Measurements from ENCODE around the gene NECAP2. TPM values are rescaled to one million over a fixed set of nuclear protein-coding genes. Genes with fewer than 3 reads are reported as not detected.

Gene NECAP2
- total RNA-seq, 1 experiment from 2014 or later: 95.0 TPM

DNA sequence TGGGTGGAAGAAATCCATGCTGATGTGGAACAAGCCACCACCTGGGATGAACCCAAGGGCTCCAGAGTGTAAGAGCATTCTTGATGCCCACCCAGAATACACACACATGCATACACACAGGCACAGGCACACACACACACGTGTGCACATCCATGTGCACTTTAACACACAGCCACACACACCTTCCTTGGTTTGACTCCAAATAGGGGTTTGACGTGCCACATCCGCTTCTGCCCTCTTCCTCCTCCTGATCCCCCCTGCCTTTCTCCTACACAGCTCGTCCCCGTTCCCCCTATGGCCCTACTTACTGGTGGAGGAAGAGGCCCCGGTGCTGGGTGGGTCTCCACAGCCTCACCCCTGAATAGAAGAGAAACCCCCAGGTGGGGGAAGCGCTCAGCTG, 19.3 kb upstream of the NECAP2 start:
- in situ Hi-C loops (cut with HindIII; ENCODE audit: low pct_unique_long_range_greater_than_20kb, low sequenced_read_pairs): no loop called here
- no peak for DNase-seq (ENCODE audit: low read depth)

DNA sequence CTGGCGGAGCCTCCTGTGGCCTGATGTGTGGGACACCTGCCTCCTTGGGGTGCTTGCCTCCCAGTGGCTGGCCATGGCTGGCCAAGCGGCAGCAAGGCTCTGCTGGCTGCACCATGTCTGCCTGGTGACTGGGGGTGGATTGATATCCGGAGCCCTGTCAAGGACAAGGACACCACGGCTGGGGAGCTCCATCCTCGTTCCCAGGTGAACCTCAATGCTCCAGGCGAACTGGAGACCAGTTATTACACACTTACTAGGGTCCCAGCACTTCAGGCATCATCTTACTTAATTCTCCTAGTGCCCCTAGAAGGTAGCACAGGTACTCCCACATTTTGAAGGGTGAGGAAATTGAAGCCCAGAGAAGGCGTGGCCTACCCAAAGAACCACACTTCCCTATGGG, 18.5 kb upstream of the NECAP2 start:
- in situ Hi-C loops (cut with HindIII; ENCODE audit: low pct_unique_long_range_greater_than_20kb, low sequenced_read_pairs): no loop called here
- no peak for DNase-seq (ENCODE audit: low read depth)

- in situ Hi-C loops (cut with HindIII; ENCODE audit: low pct_unique_long_range_greater_than_20kb, low sequenced_read_pairs): no loop called here
- DNase-seq (ENCODE audit: low read depth): no peak
These were observed 15.1 kb upstream of the NECAP2 start for GRCh38 chr1:16425125-16426025.

DNA sequence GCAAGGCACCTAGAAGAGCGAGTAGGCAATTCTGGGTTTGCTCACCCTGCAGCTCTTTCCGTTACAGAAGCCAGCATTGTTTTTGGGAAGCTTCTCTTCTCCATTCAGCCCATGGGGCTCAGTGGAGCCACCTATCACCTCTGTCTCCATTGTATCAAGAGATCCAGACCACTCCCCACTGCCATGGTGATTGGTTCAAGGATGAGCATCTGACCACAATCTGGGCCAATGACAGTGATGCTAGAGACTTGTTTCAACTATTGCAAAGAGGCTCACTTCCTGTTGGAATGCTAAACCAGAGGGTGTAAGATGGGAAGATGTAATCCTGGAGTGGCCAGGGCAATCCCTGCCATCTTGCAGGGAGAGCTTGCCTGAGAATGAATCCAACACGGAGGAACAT, 9.9 kb upstream of the NECAP2 start:
- in situ Hi-C loops (cut with HindIII; ENCODE audit: low pct_unique_long_range_greater_than_20kb, low sequenced_read_pairs): no loop called here
- DNase-seq (ENCODE audit: low read depth): peak; percentile 32

DNA sequence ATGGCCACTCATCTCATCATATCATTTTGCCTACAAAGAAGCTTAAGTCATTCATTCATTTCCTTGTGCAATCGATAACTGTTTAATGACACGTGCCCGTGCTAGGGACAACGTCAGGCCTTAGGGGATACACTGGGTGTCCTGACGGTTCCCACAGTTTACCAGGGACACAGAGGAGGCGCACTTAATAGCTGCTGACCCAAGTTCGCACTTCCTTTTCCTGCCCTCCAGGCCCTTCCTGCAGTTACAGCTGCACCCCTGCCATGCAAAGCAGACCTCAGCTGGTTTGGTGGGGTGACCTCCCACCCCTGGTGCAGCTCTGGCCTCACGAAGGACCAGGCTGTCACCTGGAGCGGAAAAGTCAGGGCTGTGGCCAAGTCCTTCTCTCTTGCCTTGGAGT, 7.5 kb upstream of the NECAP2 start:
- in situ Hi-C loops (cut with HindIII; ENCODE audit: low pct_unique_long_range_greater_than_20kb, low sequenced_read_pairs): no loop called here
- no peak for DNase-seq (ENCODE audit: low read depth)

- no peak for DNase-seq (ENCODE audit: low read depth)
- in situ Hi-C loops (cut with HindIII; ENCODE audit: low pct_unique_long_range_greater_than_20kb, low sequenced_read_pairs): no loop called here
These were observed 6.5 kb upstream of the NECAP2 start for GRCh38 chr1:16434007-16434406.

DNA sequence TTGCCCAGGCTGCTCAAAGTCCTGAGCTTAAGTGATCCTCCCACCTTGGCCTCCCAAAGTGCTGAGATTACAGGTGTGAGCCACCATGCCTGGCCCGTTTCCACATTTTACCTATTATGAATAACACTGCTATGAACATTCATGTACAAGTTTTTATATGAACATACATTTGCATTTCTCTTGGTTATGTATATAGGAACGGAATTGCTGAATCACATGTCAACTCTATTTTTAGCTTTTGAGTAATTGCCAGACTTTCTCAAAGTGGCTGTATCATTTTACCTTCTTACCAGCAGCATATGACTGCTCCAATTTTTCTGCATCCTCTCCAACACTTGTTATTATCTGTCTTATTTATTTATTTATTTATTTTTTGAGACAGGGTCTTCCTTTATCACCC, 6.0 kb upstream of the NECAP2 start:
- in situ Hi-C loops (cut with HindIII; ENCODE audit: low pct_unique_long_range_greater_than_20kb, low sequenced_read_pairs): no loop called here
- no peak for DNase-seq (ENCODE audit: low read depth)

DNA sequence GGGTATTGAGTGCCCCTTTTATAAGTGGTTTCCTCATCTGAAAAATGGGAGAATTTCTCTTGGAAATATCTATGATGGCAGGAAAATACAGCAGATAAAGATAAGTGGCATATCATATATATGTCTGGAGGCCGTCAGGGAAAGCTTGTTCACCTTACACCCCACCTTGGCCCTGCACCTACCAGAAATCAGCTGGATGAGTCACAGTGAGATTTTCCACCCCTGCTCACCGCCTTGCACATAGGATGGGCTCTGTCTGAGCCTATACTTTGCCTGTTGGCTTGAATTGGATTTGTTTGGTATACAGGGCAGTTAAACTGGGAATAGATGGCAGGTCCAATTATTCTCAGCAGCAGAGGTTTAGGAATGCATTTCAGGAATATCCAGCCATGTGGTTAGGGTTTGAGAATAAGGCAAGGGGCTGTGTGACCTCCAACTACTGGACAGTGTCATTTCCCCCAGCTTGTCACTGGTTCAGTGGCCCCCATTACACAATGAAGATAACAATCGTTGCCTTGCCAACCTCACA, 3.5 kb upstream of the NECAP2 start, which contains the start of gene SPATA21:
TSS of gene SPATA21 (minus strand) at position 479 of the 529 bp plus-strand sequence. CDS start 6,053 bp downstream, outside the sequence.
- in situ Hi-C loops (cut with HindIII; ENCODE audit: low pct_unique_long_range_greater_than_20kb, low sequenced_read_pairs): no loop called here

GRCh38 chr1:16438516-16438915, 2.0 kb upstream of the NECAP2 start:
- DNase-seq (ENCODE audit: low read depth): no peak
- in situ Hi-C loops (cut with HindIII; ENCODE audit: low pct_unique_long_range_greater_than_20kb, low sequenced_read_pairs): no loop called here

More for the DNA sequence above, 3.5 kb upstream of the NECAP2 start, which contains the start of gene SPATA21:
- DNase-seq (ENCODE audit: low read depth): no peak

GRCh38 chr1:16438924-16439323, 1.6 kb upstream of the NECAP2 start:
- DNase-seq (ENCODE audit: low read depth): no peak
- in situ Hi-C loops (cut with HindIII; ENCODE audit: low pct_unique_long_range_greater_than_20kb, low sequenced_read_pairs): no loop called here

- DNase-seq (ENCODE audit: low read depth): no peak
- in situ Hi-C loops (cut with HindIII; ENCODE audit: low pct_unique_long_range_greater_than_20kb, low sequenced_read_pairs): no loop called here
These were observed 424 bp upstream of the NECAP2 start for GRCh38 chr1:16440131-16440469.

GRCh38 chr1:16441282-16441665, 750 bp downstream of the NECAP2 start:
- in situ Hi-C loops (cut with HindIII; ENCODE audit: low pct_unique_long_range_greater_than_20kb, low sequenced_read_pairs): no loop called here
- no peak for DNase-seq (ENCODE audit: low read depth)

DNA sequence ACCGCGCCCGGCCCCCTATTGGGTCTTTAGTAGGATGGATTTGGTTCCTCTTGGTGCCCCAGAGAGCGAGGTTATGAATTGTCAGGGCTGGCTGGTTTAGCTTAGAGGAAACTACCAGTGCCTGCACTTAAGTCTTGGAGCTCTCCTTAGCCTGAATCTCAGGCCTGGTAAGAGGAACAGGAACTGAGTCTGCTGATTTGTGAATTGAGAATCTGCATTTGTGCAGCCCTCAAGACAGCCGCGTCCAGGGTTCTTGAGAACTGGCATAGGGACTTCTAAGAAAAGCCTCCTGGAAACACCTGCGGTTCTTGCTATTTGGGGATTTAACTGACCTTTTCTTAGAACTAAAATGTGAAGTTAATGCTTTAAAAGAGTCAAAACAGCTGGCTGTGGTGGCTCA, 1.7 kb downstream of the NECAP2 start:
- no peak for DNase-seq (ENCODE audit: low read depth)
- in situ Hi-C loops (cut with HindIII; ENCODE audit: low pct_unique_long_range_greater_than_20kb, low sequenced_read_pairs): no loop called here

- in situ Hi-C loops (cut with HindIII; ENCODE audit: low pct_unique_long_range_greater_than_20kb, low sequenced_read_pairs): no loop called here
- no peak for DNase-seq (ENCODE audit: low read depth)
These were observed 2.4 kb downstream of the NECAP2 start for GRCh38 chr1:16442941-16443340.

DNA sequence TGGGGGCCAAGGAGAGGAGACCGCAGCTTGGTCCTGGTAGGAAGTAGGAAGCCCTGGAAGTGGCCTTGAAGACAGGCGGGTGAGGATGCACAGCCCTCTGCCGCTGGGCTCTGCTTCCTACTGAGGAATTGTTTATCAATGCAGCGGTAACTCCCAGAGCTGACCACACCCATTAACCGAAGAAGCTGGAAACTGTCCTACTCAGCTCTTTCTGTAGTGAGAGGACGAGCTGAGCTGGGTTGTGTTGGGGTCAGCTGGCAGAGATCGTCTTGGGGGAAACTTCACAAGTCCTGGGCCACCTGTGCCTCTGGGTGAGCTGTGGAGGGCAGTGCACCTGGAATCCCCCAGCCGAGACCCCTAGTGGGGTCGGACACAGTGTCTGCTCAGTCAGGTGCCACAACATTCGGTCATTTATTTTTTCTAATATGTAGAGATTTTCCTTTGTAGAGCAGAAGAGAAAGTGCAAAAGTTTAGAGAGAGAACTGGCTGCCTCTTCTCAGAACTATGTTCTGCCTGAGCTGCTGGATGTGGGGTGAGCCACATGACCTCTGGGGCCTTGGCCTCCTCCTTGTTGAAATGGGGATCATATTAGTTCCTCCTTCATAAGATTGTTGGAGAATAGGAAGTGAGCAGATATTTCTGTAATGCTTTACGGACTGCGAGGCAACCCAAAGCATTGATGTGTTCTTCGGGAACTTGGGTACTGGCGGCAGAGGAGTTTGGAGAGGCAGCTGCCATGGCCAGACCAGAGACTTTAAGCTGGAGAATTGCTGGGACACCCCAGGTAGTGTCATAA, 3.6 kb downstream of the NECAP2 start:
- DNase-seq (ENCODE audit: low read depth): no peak
- in situ Hi-C loops (cut with HindIII; ENCODE audit: low pct_unique_long_range_greater_than_20kb, low sequenced_read_pairs): no loop called here

DNA sequence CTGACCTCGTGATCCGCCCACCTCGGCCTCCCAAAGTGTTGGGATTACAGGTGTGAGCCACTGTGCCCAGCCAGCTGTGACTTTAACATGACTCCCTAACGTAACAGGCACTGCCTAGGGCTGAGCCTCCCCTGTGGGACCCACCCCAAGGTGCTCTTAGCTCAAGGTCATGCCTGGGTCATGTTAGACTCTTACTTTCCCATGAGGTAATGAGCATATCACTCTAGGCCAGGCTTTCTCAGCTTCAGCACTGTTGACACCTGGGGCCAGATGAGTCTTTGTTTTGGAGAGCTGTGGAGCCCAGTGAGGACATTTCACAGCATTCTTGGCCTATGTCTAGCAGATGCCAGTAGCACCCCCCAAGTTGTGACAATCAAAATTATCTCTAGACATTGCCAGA, 4.5 kb downstream of the NECAP2 start:
- in situ Hi-C loops (cut with HindIII; ENCODE audit: low pct_unique_long_range_greater_than_20kb, low sequenced_read_pairs): no loop called here
- DNase-seq (ENCODE audit: low read depth): no peak

DNA sequence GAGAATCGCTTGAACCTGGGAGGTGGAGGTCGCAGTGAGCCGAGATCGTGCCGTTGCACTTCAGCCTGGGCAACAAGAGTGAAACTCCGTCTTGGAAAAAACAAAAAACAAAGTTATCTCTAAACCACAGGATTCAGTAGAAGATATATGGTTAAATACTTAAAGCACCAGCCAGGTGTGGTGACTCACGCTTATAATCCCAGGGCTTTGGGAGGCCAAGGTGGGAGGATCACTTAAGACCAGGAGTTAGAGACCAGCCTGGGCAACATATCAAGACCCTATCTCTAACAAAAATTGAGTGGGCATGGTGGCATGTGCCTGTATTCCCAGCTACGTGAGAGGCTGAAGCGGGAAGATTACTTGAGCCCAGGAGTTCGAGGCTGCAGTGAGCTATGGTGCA, 5.6 kb downstream of the NECAP2 start:
- DNase-seq (ENCODE audit: low read depth): no peak
- in situ Hi-C loops (cut with HindIII; ENCODE audit: low pct_unique_long_range_greater_than_20kb, low sequenced_read_pairs): no loop called here

- no peak for DNase-seq (ENCODE audit: low read depth)
- in situ Hi-C loops (cut with HindIII; ENCODE audit: low pct_unique_long_range_greater_than_20kb, low sequenced_read_pairs): no loop called here
These were observed 7.1 kb downstream of the NECAP2 start for GRCh38 chr1:16447641-16448040.

- in situ Hi-C loops (cut with HindIII; ENCODE audit: low pct_unique_long_range_greater_than_20kb, low sequenced_read_pairs): no loop called here
- DNase-seq (ENCODE audit: low read depth): no peak
These were observed 8.5 kb downstream of the NECAP2 start for GRCh38 chr1:16449065-16449464.
